ENCODE data around the gene UBL4A.
A peak's percentile ranks its signal among the peaks of the same experiment; 100 is the strongest.

The UBL4A gene

GRCh38 chrX:154443992-154444754 lies 42.2 kb downstream of the UBL4A start, which contains the start of gene FAM50A:
Gene FAM50A (plus strand): TSS chrX:154444141. CDS start chrX:154444236, 95 bp downstream.
- peak within 1 kb of the TSS; percentile 68 for H3K4me3 ChIP-seq (ENCODE audit: low read depth, low read length)
- DNase-seq (ENCODE audit: low read depth) = peak; percentile 74
- no peak for TF ChIP-seq CTCF (IDR thresholded peaks at IDR 0.05; ENCODE audit: insufficient read depth, low read depth, low read length, missing control alignments)

- no peak for TF ChIP-seq CTCF (IDR thresholded peaks at IDR 0.05; ENCODE audit: insufficient read depth, low read depth, low read length, missing control alignments)
- no peak for DNase-seq (ENCODE audit: low read depth)
- H3K4me3 ChIP-seq (ENCODE audit: low read depth, low read length) = peak overlapping the region; percentile 10
Measured at GRCh38 chrX:154443479-154443910, 42.9 kb downstream of the UBL4A start.

- DNase-seq (ENCODE audit: low read depth) = no peak
- H3K4me3 ChIP-seq (ENCODE audit: low read depth, low read length) = no peak overlapping the region
- TF ChIP-seq CTCF (IDR thresholded peaks at IDR 0.05; ENCODE audit: insufficient read depth, low read depth, low read length, missing control alignments) = no peak
Measured at GRCh38 chrX:154441984-154442707, 44.3 kb downstream of the UBL4A start.

DNA sequence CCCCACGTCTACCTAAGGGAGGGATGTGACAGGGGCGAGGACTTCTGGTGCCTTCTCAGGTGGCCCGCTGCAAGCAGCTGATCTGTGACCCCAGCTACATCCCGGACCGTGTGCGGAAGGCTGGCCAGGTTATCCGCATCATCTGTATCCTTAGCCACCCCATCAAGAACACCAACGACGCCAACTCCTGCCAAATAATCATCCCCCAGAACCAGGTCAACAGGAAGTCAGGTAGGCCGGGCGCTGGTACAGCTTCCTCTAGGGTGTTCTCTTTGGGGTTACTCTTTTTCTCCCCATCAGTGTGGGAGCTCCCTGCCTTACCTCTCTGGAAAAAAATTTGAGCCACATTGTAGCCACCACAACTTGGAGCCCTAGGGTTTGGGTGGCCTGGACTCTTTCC lies 44.9 kb downstream of the UBL4A start:
- DNase-seq (ENCODE audit: low read depth) = no peak
- no peak overlapping the region for H3K4me3 ChIP-seq (ENCODE audit: low read depth, low read length)
- TF ChIP-seq CTCF (IDR thresholded peaks at IDR 0.05; ENCODE audit: insufficient read depth, low read depth, low read length, missing control alignments) = no peak

DNA sequence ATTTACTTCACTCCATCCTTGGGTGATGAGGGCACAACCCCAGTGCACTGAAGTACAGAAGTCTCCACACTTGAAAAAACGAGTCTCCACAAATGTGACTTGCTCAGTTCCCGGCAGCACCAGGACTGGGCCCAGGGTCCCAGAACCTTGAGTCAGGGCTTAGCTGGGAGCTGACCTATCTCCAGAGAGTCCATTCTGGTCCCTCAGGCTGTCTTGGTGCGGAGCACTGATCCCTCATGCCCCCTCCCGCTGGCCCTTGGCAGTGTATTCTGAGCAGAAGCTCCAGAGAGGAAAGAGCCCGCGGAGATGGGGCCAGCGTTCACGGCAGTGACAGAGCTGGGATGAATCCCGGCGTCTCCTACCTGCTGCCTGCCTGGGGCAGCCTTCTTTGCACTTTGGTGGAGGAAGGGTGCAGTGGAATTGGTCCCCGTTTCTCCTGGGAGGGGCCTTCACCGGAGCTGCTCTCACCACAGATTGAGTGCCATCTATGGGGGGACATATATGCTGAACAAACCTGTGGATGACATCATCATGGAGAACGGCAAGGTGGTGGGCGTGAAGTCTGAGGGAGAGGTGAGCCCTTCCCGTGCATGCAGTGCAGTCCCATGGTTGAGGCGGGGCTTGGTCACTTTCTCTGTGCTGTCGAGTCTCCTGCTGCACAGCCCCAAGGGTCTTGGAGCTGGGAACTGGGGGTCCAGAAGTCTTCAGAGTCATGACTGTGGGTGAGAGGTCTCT lies 45.6 kb downstream of the UBL4A start:
- no peak for DNase-seq (ENCODE audit: low read depth)
- TF ChIP-seq CTCF (IDR thresholded peaks at IDR 0.05; ENCODE audit: insufficient read depth, low read depth, low read length, missing control alignments) = no peak

GRCh38 chrX:154439841-154440240 lies 46.6 kb downstream of the UBL4A start:
- no peak overlapping the region for H3K4me3 ChIP-seq (ENCODE audit: low read depth, low read length)
- no peak for DNase-seq (ENCODE audit: low read depth)
- TF ChIP-seq CTCF (IDR thresholded peaks at IDR 0.05; ENCODE audit: insufficient read depth, low read depth, low read length, missing control alignments) = no peak

More for the DNA sequence above, 45.6 kb downstream of the UBL4A start:
- H3K4me3 ChIP-seq (ENCODE audit: low read depth, low read length) = no peak overlapping the region

Measured in GM12865 (cell line).